Kidney (tissue), 14 donors: ENCODE measurements around the gene DNPH1. TPM values are rescaled to one million over a fixed set of nuclear protein-coding genes. Genes with fewer than 3 reads are reported as not detected.

ENCODE experiments used
- DNase-seq, 5 donors: peaks; one replicate each; pipeline ENCODE4 v3.0.0-alpha.2; 2013 to 2020
- FAIRE-seq: peaks from 2 replicates; lab custom pipeline; 2012; peaks lifted over from hg19 to GRCh38; lab: Jason Lieb, UNC
- H3K27ac ChIP-seq, 2 donors: one replicate each; pipeline ENCODE4 v1.7.0; 2013; ENCODE audit warnings: low read depth in 2 of 2, low read length in 2 of 2, inconsistent platforms in 1 of 2
- H3K27me3 ChIP-seq: one replicate; pipeline ENCODE4 v1.7.1; 2013; ENCODE audit warnings: low read length, inconsistent platforms; ENCODE audit not compliant: control insufficient read depth, insufficient read depth
- H3K36me3 ChIP-seq, 3 donors: one replicate each; pipeline versions ENCODE4 v1.7.0 to v1.7.1; 2013; ENCODE audit warnings: low read length in 3 of 3, control low read depth in 1 of 3, inconsistent platforms in 1 of 3; ENCODE audit not compliant: insufficient read depth in 3 of 3, control insufficient read depth in 2 of 3
- H3K4me1 ChIP-seq, 3 donors: one replicate each; pipeline versions ENCODE4 v1.7.0 to v1.7.1; 2013; ENCODE audit warnings: low read length in 3 of 3, inconsistent platforms in 1 of 3, low read depth in 1 of 3; ENCODE audit not compliant: control insufficient read depth in 2 of 3, insufficient read depth in 2 of 3
- H3K4me3 ChIP-seq, 3 donors: one replicate each; pipeline versions ENCODE4 v1.7.0 to v1.8.1; 2013; ENCODE audit warnings: low read length in 3 of 3, control low read depth in 1 of 3, inconsistent platforms in 1 of 3
- H3K9ac ChIP-seq, 3 donors: one replicate each; pipeline versions ENCODE4 v1.7.0 to v1.7.1; 2013; ENCODE audit warnings: low read length in 3 of 3, control low read depth in 1 of 3, inconsistent platforms in 1 of 3
- H3K9me3 ChIP-seq, 3 donors: one replicate each; pipeline versions ENCODE4 v1.7.0 to v1.7.1; 2013; ENCODE audit warnings: low read length in 3 of 3, control low read depth in 1 of 3, inconsistent platforms in 1 of 3; ENCODE audit not compliant: control insufficient read depth in 2 of 3, insufficient read depth in 1 of 3
- CTCF ChIP-seq: IDR thresholded peaks from 3 replicates; pipeline ENCODE4 v1.5.1; 2012; ENCODE audit warnings: mild to moderate bottlenecking, moderate library complexity, borderline replicate concordance; ENCODE audit not compliant: insufficient read depth; ENCODE audit errors: extremely low read depth
- intact Hi-C: fragments of 100-400 bp; cut with DNase I; formaldehyde crosslinking; loops from one replicate; pipeline ENCODE4 v1.11.1; 2022
- polyA plus RNA-seq: library from polyadenylated mRNA; stranded (reverse); fragments of 350-450 nt; fragmentation: Illumina TruSeq; extraction: RNeasy Lipid Tissue Mini Kit (QIAGEN cat#74804); gene quantifications from one replicate; pipeline ENCODE4 v1.2.3, GENCODE V29; 2014; ENCODE audit warnings: low read depth, low replicate concordance; ENCODE audit not compliant: insufficient read depth
- total RNA-seq: library from RNA; stranded (reverse); fragmentation: NEBNext Ultra II Directional; extraction: Animal tissue kit (Norgen Biotek cat#: 25700); gene quantifications from one replicate; pipeline ENCODE4 v1.2.1, GENCODE V29; 2021
- donor health status: control.
- donor health status: control.
- donor health status: control.
- donor health status: control.
- donor health status: control.
- donor health status: DM: yes; HTN: yes; CAD: no.
- donor health status: Normal renal cell carcinoma (clear cell type).

Gene DNPH1
- total and polyA plus RNA-seq, 2 donors from 2014 or later, result 74.3 to 373 TPM

GRCh38 chr6:43263314-43264178, 34.3 kb upstream of the DNPH1 start:
- H3K4me3 ChIP-seq, result no peak overlapping the region
- no peaks in the 10 kb centered on the region for H3K9me3 ChIP-seq
- no peak overlapping the region for H3K9ac ChIP-seq
- peak in 4 of 5 donors; percentile 76 to 87 (median 83) for DNase-seq
- TF ChIP-seq CTCF, result peak; percentile 84
- no peak overlapping the region for H3K27ac ChIP-seq
- intact Hi-C loops, result loop anchor here (10.0 kb wide), 1 partner anchor 71 kb away; no protein-coding TSS in a partner anchor
- no peak for FAIRE-seq
- no peaks in the 10 kb centered on the region for H3K27me3 ChIP-seq
- peaks cover 0 to 8% (median 7%) of the 10 kb centered on the region in 3 donors for H3K4me1 ChIP-seq
- H3K36me3 ChIP-seq, result no peaks in the 10 kb centered on the region

GRCh38 chr6:43262780-43263313, 33.6 kb upstream of the DNPH1 start:
- FAIRE-seq (no peak), DNase-seq (no peak)
- Histone ChIP-seq H3K4me1 (peaks cover 0 to 2% (median under 1%) of the 10 kb centered on the region in 3 donors), H3K27me3 (no peaks in the 10 kb centered on the region), H3K27ac (no peak overlapping the region), H3K36me3 (no peaks in the 10 kb centered on the region), H3K9me3 (no peaks in the 10 kb centered on the region), H3K4me3 (no peak overlapping the region), H3K9ac (no peak overlapping the region)
- no peak for TF ChIP-seq CTCF
- intact Hi-C loops, result loop anchor here (10.0 kb wide), 1 partner anchor 72 kb away; no protein-coding TSS in a partner anchor

GRCh38 chr6:43262000-43262779, 32.9 kb upstream of the DNPH1 start:
- no peak for TF ChIP-seq CTCF
- H3K9ac ChIP-seq, result no peak overlapping the region
- no peaks in the 10 kb centered on the region for H3K27me3 ChIP-seq
- H3K9me3 ChIP-seq, result no peaks in the 10 kb centered on the region
- intact Hi-C loops, result loop anchor here (10.0 kb wide), 1 partner anchor 73 kb away; no protein-coding TSS in a partner anchor
- no peak overlapping the region for H3K27ac ChIP-seq
- DNase-seq (no peak), FAIRE-seq (no peak)
- no peaks in the 10 kb centered on the region for H3K36me3 ChIP-seq
- H3K4me3 ChIP-seq, result no peak overlapping the region
- H3K4me1 ChIP-seq, result no peaks in the 10 kb centered on the region
